HCT116 (cell line): ENCODE results near the gene CKM. TPM values are rescaled to one million over a fixed set of nuclear protein-coding genes. Genes with fewer than 3 reads are reported as not detected.

Source experiments
- ATAC-seq: fragments of 200-7000 bp; cut with Tn5 transposase; 2 replicates; pipeline ENCODE4 v1.9.1; 2020; ENCODE audit warnings: mild to moderate bottlenecking, moderate library complexity
- BruUV-seq: library from RNA; stranded (reverse); fragments of 400-500 nt; replicated peaks from 2 replicates; lab custom pipeline; 2021; lab: Mats Ljungman, UMichigan
- CTCF ChIA-PET: fragments of 300-600 bp; sonication (Branson Sonifier 250); formaldehyde crosslinking; loops from one replicate; lab custom pipeline; 2021; ENCODE audit warnings: antibody characterized with exemption; lab: Charles Lee
- POLR2A ChIA-PET: fragments of 300-600, 350-600 bp; sonication (Branson Sonifier 250); formaldehyde crosslinking; loops from one replicate; lab custom pipeline; 2021; ENCODE audit warnings: antibody characterized with exemption; lab: Charles Lee
- RAD21 ChIA-PET, 2 experiments: fragments of 300-600 bp; sonication (Branson Sonifier 250); formaldehyde crosslinking; loops; one replicate each; lab custom pipeline; 2023; ENCODE audit warnings: low total read pairs in 2 of 2; ENCODE audit not compliant: uncharacterized antibody in 2 of 2, unreplicated experiment in 2 of 2, low non-redundant PET in 1 of 2; lab: Charles Lee
- DNase-seq: peaks from one replicate; pipeline ENCODE4 v3.0.0-alpha.2; 2010; ENCODE audit warnings: low read depth, low spot score
- H2AFZ ChIP-seq: fragments of 200-600 bp; shearing (Covaris generic), sonication (generic); 2 replicates; pipeline ENCODE4 v1.6.1; 2017; ENCODE audit warnings: low read depth, mixed run types, mixed read lengths, antibody characterized with exemption, low read length; ENCODE audit not compliant: poor library complexity, severe bottlenecking
- H3K27ac ChIP-seq: 2 replicates; pipeline ENCODE4 v1.5.1; 2012; ENCODE audit warnings: low read depth, low read length
- H3K27me3 ChIP-seq: fragments of 200-600 bp; sonication (generic); 2 replicates; pipeline ENCODE4 v1.6.1; 2016; ENCODE audit warnings: mixed run types, low read length, mixed read lengths; ENCODE audit not compliant: insufficient read depth
- H3K36me3 ChIP-seq, 2 experiments: fragments of 200-500 bp in 1 of 2; fragments of 200-600 bp in 1 of 2; sonication (Bioruptor generic) in 1 of 2; sonication (generic) in 1 of 2; 2 replicates each; pipeline versions ENCODE4 v1.5.1 to v1.6.1; 2014 to 2016; ENCODE audit warnings: low read length in 2 of 2, inconsistent platforms in 1 of 2, mixed read lengths in 1 of 2, mixed run types in 1 of 2; ENCODE audit not compliant: insufficient read depth in 2 of 2, control insufficient read depth in 1 of 2
- H3K4me1 ChIP-seq, 2 experiments: fragments of 200-600 bp in 1 of 2; sonication (generic) in 1 of 2; 2 replicates each; pipeline versions ENCODE4 v1.5.1 to v1.6.1; 2012 to 2017; ENCODE audit warnings: low read length in 2 of 2, inconsistent platforms in 1 of 2, mild to moderate bottlenecking in 1 of 2, mixed read lengths in 1 of 2, mixed run types in 1 of 2, moderate library complexity in 1 of 2; ENCODE audit not compliant: insufficient read depth in 2 of 2, control insufficient read depth in 1 of 2
- H3K4me2 ChIP-seq: fragments of 200-600 bp; sonication (generic); 2 replicates; pipeline ENCODE4 v1.6.1; 2017; ENCODE audit warnings: mixed run types, low read length, mixed read lengths
- H3K4me3 ChIP-seq, 2 experiments: fragments of 200-600 bp in 1 of 2; sonication (generic) in 1 of 2; replicated peaks in 1 of 2; 2 replicates each; pipeline ENCODE4 v1.5.1; 2011 to 2016; ENCODE audit warnings: low read length in 2 of 2, control low read depth in 1 of 2, low read depth in 1 of 2, mild to moderate bottlenecking in 1 of 2, mixed read lengths in 1 of 2, mixed run types in 1 of 2
- H3K79me2 ChIP-seq: fragments of 200-600 bp; sonication (generic); 2 replicates; pipeline ENCODE4 v1.6.1; 2017; ENCODE audit warnings: mild to moderate bottlenecking, mixed run types, low read length, moderate library complexity, mixed read lengths; ENCODE audit not compliant: insufficient read depth
- H3K9ac ChIP-seq: fragments of 200-600 bp; sonication (generic); 2 replicates; pipeline ENCODE4 v1.6.1; 2016; ENCODE audit warnings: low read length, mixed read lengths
- H3K9me2 ChIP-seq: fragments of 200-600 bp; sonication (generic), shearing (Covaris generic); 2 replicates; pipeline ENCODE4 v1.6.1; 2017; ENCODE audit warnings: mixed run types, mild to moderate bottlenecking, moderate library complexity; ENCODE audit not compliant: insufficient read depth
- H3K9me3 ChIP-seq, 2 experiments: fragments of 200-500 bp in 1 of 2; fragments of 200-600 bp in 1 of 2; sonication (Bioruptor generic) in 1 of 2; sonication (generic) in 1 of 2; 2 replicates each; pipeline ENCODE4 v1.6.1; 2014 to 2017; ENCODE audit warnings: low read length in 2 of 2, mixed read lengths in 2 of 2, inconsistent platforms in 1 of 2, low read depth in 1 of 2, mild to moderate bottlenecking in 1 of 2, mixed run types in 1 of 2, moderate library complexity in 1 of 2; ENCODE audit not compliant: control insufficient read depth in 1 of 2, insufficient read depth in 1 of 2
- H4K20me1 ChIP-seq: fragments of 200-600 bp; sonication (generic), shearing (Covaris generic); 2 replicates; pipeline ENCODE4 v1.6.1; 2017; ENCODE audit warnings: mixed run types, mild to moderate bottlenecking, moderate library complexity; ENCODE audit not compliant: insufficient read depth
- CTCF ChIP-seq, 3 experiments: fragments of 200-600 bp in 1 of 3; sonication (generic) in 1 of 3; IDR thresholded peaks in 2 of 3; conservative IDR thresholded peaks in 1 of 3; 2 replicates each; pipeline ENCODE4 v1.5.1; 2012 to 2017; ENCODE audit warnings: low read depth in 2 of 3, low read length in 2 of 3, antibody characterized with exemption in 1 of 3, borderline replicate concordance in 1 of 3, control low read depth in 1 of 3, mild to moderate bottlenecking in 1 of 3, mixed read lengths in 1 of 3, mixed run types in 1 of 3, moderate library complexity in 1 of 3; ENCODE audit not compliant: insufficient read depth in 1 of 3
- FOSL1 ChIP-seq: IDR thresholded peaks from 2 replicates; pipeline ENCODE4 v1.6.1; 2012; ENCODE audit warnings: low read depth
- POLR2A ChIP-seq: IDR thresholded peaks from 2 replicates; pipeline ENCODE4 v1.7.0; 2011; ENCODE audit warnings: borderline replicate concordance; ENCODE audit not compliant: insufficient read depth, insufficient read length; ENCODE audit errors: extremely low read depth
- RAD21 ChIP-seq: IDR thresholded peaks from 2 replicates; pipeline ENCODE4 v1.6.1; 2012; ENCODE audit warnings: low read depth, mild to moderate bottlenecking
- SIN3A ChIP-seq: IDR thresholded peaks from 2 replicates; pipeline ENCODE4 v1.6.1; 2012; ENCODE audit warnings: low read depth
- intact Hi-C: fragments of 100-400 bp; cut with micrococcal nuclease; formaldehyde crosslinking; loops from 2 replicates; pipeline ENCODE4 v1.10.0; 2022
- total RNA-seq: library from RNA; stranded (reverse); gene quantifications from one replicate; pipeline ENCODE4 v1.2.1, GENCODE V29; 2021; ENCODE audit not compliant: unreplicated experiment
- TF ChIP-seq, protein P1 (sequence below): IDR thresholded peaks from 2 replicates; pipeline ENCODE4 v1.6.1; 2012

CKM gene
- total RNA-seq, 1 experiment from 2014 or later = not detected

DNA sequence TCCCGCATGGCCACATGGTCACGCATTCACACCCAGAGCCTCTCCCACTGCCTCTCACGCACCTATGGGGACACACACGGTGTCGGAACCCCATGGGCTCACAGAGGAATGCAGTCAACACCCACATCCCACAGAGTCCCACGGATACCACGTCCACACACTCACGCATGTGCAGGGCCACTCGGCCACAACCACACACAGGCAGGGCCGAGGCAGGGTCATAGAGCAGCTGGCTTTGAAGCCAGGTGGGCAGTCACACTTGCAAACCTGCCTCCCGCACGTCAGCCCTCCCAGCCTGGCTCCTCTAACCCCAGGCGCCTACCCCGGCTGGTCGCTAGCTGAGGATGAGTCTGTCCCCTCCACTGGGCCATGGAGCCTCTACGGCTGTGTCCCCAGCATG, 39.6 kb upstream of the CKM start:
- H3K27me3 ChIP-seq = no peaks in the 10 kb centered on the region
- H3K4me3 ChIP-seq = no peak overlapping the region
- no peaks in the 10 kb centered on the region for H3K4me1 ChIP-seq
- no peak for DNase-seq
- no peaks in the 10 kb centered on the region for H3K79me2 ChIP-seq
- H4K20me1 ChIP-seq = no peaks in the 10 kb centered on the region
- no TSS peak for BruUV-seq
- no peak overlapping the region for H3K4me2 ChIP-seq
- CTCF ChIA-PET = no interaction called here
- no peaks in the 10 kb centered on the region for H3K9me3 ChIP-seq
- H3K9ac ChIP-seq = no peak overlapping the region
- H3K27ac ChIP-seq = no peak overlapping the region
- H3K9me2 ChIP-seq = no peaks in the 10 kb centered on the region
- H2AFZ ChIP-seq = no peak overlapping the region
- H3K36me3 ChIP-seq = peaks cover 4 to 14% of the 10 kb centered on the region in 2 experiments; a peak in 3 of 4 replicates
- POLR2A ChIA-PET = no interaction called here
- intact Hi-C loops = no loop called here
- no peak for TF ChIP-seq CTCF (IDR thresholded peaks at IDR 0.05 in 2 of 3, conservative IDR thresholded peaks at IDR 0.05 in 1 of 3; ENCODE audit: borderline replicate concordance in 1 of 3, insufficient read depth in 1 of 3, low read depth in 2 of 3, low read length in 2 of 3)
- TF ChIP-seq RAD21 = no peak
- no peak for TF ChIP-seq FOSL1
- ATAC-seq = no peak
- RAD21 ChIA-PET = no interaction called here

- Histone ChIP-seq H3K27ac (no peak overlapping the region), H3K9me3 (no peaks in the 10 kb centered on the region), H3K4me3 (no peak overlapping the region), H3K27me3 (no peaks in the 10 kb centered on the region), H2AFZ (no peak overlapping the region), H3K4me1 (no peaks in the 10 kb centered on the region), H3K79me2 (no peaks in the 10 kb centered on the region), H3K4me2 (no peak overlapping the region), H3K36me3 (peaks cover 11 to 19% of the 10 kb centered on the region in 2 experiments; a peak in 3 of 4 replicates), H4K20me1 (no peaks in the 10 kb centered on the region), H3K9me2 (no peaks in the 10 kb centered on the region), H3K9ac (no peak overlapping the region)
- BruUV-seq = TSS peak; percentile 11
- ATAC-seq = no peak
- DNase-seq = no peak
- ChIA-PET CTCF (no interaction called here), RAD21 (no interaction called here), POLR2A (no interaction called here)
- intact Hi-C loops = no loop called here
- no peak for TF ChIP-seq POLR2A
- TF ChIP-seq SIN3A = no peak
- TF ChIP-seq, protein P1, sequence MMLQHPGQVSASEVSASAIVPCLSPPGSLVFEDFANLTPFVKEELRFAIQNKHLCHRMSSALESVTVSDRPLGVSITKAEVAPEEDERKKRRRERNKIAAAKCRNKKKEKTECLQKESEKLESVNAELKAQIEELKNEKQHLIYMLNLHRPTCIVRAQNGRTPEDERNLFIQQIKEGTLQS = no peak
Observed at GRCh38 chr19:45361608-45362007, 38.9 kb upstream of the CKM start.
